ENCODE data around the gene DLL3.
A peak's percentile ranks its signal among the peaks of the same experiment; 100 is the strongest.

The DLL3 gene

GRCh38 chr19:39483141-39483540, 15.6 kb upstream of the DLL3 start:
- DNase-seq (ENCODE audit: low read depth) = no peak

DNA sequence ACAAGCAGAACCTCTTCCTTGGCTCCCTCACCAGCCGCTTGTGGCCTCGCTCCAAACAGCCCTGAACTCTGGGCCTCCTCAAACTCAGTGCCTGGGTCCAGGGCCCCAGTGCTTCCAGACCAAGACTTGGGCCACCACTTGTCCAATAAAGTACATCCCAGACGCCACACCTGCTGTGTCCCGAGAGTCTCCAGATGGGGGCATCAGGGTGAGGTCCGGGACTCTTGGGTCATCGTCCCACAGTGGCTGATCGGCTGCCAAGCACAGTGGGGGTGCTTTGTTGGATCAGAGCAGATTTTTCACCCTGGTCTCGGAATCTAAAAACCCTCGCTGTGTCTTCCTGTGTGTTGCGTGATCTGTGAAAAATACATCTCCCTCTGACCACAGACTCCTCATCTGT, 9.0 kb upstream of the DLL3 start:
- no peak for DNase-seq (ENCODE audit: low read depth)

- DNase-seq (ENCODE audit: low read depth) = no peak
These were observed 6.5 kb upstream of the DLL3 start for GRCh38 chr19:39492225-39492624.

- no peak for DNase-seq (ENCODE audit: low read depth)
These were observed 6.0 kb upstream of the DLL3 start for GRCh38 chr19:39492788-39493187.

GRCh38 chr19:39494661-39495060, 4.1 kb upstream of the DLL3 start:
- no peak for DNase-seq (ENCODE audit: low read depth)

- no peak for DNase-seq (ENCODE audit: low read depth)
These were observed 2.7 kb upstream of the DLL3 start for GRCh38 chr19:39496063-39496462.

GRCh38 chr19:39497701-39497995, 1.1 kb upstream of the DLL3 start:
- DNase-seq (ENCODE audit: low read depth) = no peak

DNA sequence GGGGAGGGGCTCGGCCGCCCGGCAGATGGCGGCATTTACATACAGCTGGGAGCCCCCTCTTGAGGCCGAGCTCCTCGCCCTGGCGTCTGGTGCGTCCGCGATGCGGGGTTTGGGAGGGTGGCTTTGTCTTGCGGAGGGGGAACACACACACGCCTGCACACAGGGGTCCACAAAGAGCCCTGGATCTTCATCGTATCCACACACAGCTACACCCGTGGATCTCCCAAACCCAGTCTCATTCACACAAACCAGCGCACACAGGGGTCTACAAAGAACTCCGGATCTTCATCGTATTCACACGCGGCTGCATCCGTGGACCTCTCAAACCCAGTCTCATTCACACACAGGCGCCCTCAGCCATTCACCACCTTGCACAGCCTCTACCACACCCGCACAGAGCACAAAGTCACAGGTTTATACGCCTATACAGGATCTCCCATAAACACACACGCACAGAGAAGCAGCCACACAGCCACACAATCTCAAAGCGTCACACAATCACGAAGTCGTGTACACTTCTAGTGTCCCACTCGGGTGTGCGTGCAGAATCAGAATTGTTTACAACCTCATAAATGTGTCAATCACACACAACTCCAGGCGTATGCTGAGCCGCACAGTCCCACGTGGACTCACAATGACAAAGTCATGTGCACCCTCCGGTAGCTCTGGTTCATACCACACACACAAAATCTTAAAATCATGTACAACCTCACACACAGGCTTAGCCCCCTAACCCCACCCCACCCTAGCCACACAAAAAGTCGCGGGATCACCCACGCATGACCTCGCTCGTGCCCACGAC, 550 bp upstream of the DLL3 start:
- peak; percentile 39 for DNase-seq (ENCODE audit: low read depth)

DNA sequence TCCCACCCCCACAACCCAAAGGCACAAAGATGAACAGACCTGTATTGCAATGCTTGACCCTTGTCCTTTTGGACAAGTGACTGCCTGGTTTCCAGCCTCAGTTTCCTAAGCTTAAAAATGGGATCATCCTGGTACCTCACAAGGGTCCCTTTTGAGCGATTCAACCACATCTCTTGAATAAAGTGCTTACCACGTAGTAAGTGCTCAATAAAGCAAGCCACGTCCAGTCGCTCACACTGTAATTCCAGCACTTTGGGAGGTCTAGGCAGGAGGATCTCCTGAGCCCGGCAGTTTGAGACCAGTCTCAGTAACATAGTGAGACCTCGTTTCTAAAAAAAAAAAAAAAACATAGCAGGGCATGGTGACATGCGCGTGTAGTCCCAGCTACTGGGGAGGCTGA, 1.2 kb downstream of the DLL3 start:
- no peak for DNase-seq (ENCODE audit: low read depth)

- no peak for DNase-seq (ENCODE audit: low read depth)
These were observed 1.8 kb downstream of the DLL3 start for GRCh38 chr19:39500543-39500942.

DNA sequence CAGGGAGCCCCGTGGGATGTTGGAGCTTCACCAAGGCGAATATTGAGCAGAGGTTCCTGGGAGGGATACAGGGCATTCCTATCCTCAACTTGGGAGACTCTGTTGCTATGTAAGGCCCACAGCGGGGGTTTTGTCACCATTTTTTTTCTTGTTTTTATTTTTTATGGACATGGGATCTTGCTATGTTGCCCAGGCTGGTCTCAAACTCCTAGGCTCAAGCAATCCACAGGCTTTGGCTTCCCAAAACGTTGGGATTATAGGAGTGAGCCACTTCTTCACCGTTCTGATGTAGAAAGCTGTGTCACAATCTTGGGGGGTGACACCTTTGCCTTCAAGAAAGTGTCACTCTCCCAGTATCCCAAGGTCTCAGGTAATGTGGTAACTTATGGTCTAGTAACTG, 2.6 kb downstream of the DLL3 start:
- DNase-seq (ENCODE audit: low read depth) = no peak

- DNase-seq (ENCODE audit: low read depth) = peak; percentile 74
These were observed 4.1 kb downstream of the DLL3 start for GRCh38 chr19:39502640-39503417.

DNA sequence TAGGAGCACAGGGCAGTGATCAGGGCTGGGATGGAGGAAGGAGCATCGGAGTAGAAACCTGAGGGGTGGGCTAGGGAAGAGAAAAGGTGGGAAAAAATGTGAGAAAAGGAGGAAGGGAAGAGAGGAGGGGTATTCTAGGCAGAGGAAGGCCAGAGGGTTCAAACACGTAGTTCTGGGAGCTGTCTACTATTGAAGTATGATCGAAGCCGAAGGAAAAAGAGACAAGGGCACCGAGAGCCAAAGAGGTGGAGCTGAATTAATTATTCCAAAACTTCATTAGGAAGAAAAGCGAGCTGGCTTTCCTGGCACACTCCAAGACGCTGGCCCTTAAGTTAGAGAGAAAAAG, 7.8 kb downstream of the DLL3 start:
- DNase-seq (ENCODE audit: low read depth) = no peak

DNA sequence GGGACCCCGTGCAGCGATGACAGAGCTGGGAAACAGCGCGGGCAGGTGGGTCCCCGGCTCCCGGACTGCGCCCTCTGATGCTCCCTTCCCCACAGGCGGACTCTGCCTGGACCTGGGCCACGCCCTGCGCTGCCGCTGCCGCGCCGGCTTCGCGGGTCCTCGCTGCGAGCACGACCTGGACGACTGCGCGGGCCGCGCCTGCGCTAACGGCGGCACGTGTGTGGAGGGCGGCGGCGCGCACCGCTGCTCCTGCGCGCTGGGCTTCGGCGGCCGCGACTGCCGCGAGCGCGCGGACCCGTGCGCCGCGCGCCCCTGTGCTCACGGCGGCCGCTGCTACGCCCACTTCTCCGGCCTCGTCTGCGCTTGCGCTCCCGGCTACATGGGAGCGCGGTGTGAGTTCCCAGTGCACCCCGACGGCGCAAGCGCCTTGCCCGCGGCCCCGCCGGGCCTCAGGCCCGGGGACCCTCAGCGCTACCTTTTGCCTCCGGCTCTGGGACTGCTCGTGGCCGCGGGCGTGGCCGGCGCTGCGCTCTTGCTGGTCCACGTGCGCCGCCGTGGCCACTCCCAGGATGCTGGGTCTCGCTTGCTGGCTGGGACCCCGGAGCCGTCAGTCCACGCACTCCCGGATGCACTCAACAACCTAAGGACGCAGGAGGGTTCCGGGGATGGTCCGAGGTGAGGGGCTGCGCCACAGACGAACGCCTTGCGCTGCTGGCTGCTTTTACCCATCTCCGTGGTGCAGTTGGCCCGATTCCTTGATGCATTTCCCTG, 8.4 kb downstream of the DLL3 start:
- DNase-seq (ENCODE audit: low read depth) = peak; percentile 80

DNA sequence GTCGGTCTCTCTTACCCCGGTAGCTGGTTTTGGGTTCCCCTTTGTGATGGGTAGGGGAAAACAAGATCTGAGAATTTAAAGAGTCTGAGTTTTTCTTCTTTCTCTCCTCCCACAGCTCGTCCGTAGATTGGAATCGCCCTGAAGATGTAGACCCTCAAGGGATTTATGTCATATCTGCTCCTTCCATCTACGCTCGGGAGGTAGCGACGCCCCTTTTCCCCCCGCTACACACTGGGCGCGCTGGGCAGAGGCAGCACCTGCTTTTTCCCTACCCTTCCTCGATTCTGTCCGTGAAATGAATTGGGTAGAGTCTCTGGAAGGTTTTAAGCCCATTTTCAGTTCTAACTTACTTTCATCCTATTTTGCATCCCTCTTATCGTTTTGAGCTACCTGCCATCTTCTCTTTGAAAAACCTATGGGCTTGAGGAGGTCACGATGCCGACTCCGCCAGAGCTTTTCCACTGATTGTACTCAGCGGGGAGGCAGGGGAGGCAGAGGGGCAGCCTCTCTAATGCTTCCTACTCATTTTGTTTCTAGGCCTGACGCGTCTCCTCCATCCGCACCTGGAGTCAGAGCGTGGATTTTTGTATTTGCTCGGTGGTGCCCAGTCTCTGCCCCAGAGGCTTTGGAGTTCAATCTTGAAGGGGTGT, 9.1 kb downstream of the DLL3 start:
- no peak for DNase-seq (ENCODE audit: low read depth)

DNA sequence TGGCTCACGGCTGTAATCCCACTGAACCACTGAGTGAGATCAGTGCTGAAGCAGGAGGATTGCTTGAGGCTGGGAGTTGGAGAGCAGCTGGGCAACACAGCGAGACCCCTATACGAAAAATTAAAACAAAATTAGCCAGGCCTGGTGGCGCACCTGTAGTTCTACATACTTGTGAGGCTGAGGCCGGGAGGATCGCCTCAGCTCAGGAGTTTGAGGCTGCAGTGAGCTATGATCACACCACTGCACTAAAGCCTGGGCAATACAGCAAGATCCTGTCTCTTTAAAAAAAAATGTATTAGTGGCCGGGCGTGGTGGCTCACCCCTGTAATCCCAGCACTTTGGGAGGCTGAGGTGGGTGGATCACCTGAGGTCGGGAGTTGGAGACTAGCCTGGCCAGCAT, 9.9 kb downstream of the DLL3 start:
- DNase-seq (ENCODE audit: low read depth) = no peak

DNA sequence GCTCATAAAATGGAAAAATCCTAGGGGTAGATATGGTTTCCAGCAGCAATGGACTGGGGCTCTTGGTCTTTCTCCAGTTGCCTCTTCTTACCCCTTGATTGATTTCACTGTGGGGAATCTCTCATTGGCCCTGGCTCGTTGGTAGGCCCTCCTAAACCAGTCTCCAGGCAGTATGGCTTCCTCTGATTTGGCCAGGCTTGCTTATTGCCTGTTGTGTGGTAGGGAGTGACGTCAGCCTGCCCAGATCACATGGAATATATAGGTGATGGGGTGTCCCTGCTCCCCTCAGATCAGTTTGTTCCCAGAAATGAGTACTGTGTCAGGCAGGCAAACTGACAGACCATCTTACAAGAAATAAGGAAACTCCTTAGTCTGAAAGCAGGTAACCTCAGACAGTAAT, 10.5 kb downstream of the DLL3 start:
- DNase-seq (ENCODE audit: low read depth) = no peak

GRCh38 chr19:39512988-39513387, 14.2 kb downstream of the DLL3 start:
- no peak for DNase-seq (ENCODE audit: low read depth)

GRCh38 chr19:39514840-39515550, 16.2 kb downstream of the DLL3 start, which contains the start of gene SELENOV:
Gene SELENOV (plus strand): TSS chr19:39515139. CDS start chr19:39515213, 74 bp downstream.
- no peak for DNase-seq (ENCODE audit: low read depth)

GRCh38 chr19:39515551-39516191, 16.9 kb downstream of the DLL3 start:
- no peak for DNase-seq (ENCODE audit: low read depth)

DNA sequence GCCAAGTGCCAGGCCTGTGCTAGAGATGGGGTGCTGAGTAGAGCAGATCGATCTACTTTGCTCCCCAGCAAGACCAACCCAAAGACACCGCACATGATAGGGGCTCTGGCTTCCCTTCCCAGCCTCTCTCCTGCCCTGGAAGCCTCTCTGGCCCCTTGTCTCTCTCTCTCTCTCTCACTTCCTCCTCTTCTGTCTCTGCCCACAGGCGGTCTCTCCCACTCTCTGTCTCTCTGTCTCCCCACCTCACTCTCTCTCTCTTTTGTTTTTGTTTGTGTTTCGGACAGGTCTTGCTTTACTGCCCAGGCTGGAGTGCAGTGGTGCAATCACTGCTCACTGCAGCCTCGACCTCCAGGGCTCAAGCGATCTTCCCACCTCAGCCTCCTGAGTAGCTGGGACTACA, 17.5 kb downstream of the DLL3 start:
- no peak for DNase-seq (ENCODE audit: low read depth)

All from iris pigment epithelial cell (primary cell).